Measurements from ENCODE around the gene TMEM18. TPM values are rescaled to one million over a fixed set of nuclear protein-coding genes. Genes with fewer than 3 reads are reported as not detected.

TMEM18 gene
- total RNA-seq, 4 donors from 2014 or later: 17.8 to 27.3 (median 21.5) TPM

DNA sequence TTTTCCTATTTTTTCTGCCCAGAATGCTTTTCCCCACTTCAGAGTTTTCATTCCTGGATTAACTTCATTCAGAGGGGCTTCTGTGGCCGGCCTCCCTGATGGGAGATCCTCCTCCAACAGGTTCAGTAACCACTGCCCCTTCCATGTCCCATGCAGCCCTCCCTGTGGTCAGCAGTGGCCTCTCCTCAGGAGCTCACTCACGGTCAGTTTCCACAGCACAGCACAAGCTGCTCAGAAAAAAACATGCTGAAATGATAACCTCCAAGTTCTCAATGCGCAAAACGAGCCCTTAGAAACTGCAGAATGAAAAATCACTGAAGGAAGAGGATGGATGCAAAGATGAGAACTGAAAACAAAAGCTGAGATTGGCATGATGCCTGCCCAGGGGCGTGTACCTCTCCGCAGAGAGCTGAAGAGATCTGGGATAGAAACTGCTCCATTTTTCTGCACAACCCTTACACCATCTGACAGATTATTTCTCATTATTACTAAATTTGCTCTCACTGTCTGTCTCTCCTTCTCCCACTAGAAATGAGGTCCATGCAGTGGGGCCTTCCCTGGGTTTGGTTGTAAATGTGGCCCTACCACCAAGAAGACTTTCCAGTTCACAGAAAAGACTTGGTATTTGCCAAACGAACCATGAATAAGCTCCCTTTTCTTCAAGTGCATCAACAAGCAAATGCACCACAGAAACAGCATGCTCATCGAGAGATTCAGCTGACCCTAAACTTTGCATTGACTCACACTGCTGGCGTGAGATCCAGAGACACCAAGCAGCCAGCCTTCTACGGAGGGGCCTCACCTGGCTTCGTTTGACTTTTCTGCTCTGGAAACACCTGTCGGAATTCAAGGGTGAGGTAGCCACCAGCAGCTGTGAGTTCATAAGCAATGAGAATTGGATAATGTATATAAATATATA, 51.5 kb downstream of the TMEM18 start:
- ATAC-seq (ENCODE audit: low FRiP score) (no peak), DNase-seq (ENCODE audit: low spot score) (no peak)
- TF ChIP-seq, protein P1, sequence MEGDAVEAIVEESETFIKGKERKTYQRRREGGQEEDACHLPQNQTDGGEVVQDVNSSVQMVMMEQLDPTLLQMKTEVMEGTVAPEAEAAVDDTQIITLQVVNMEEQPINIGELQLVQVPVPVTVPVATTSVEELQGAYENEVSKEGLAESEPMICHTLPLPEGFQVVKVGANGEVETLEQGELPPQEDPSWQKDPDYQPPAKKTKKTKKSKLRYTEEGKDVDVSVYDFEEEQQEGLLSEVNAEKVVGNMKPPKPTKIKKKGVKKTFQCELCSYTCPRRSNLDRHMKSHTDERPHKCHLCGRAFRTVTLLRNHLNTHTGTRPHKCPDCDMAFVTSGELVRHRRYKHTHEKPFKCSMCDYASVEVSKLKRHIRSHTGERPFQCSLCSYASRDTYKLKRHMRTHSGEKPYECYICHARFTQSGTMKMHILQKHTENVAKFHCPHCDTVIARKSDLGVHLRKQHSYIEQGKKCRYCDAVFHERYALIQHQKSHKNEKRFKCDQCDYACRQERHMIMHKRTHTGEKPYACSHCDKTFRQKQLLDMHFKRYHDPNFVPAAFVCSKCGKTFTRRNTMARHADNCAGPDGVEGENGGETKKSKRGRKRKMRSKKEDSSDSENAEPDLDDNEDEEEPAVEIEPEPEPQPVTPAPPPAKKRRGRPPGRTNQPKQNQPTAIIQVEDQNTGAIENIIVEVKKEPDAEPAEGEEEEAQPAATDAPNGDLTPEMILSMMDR (IDR thresholded peaks at IDR 0.05): no peak

DNA sequence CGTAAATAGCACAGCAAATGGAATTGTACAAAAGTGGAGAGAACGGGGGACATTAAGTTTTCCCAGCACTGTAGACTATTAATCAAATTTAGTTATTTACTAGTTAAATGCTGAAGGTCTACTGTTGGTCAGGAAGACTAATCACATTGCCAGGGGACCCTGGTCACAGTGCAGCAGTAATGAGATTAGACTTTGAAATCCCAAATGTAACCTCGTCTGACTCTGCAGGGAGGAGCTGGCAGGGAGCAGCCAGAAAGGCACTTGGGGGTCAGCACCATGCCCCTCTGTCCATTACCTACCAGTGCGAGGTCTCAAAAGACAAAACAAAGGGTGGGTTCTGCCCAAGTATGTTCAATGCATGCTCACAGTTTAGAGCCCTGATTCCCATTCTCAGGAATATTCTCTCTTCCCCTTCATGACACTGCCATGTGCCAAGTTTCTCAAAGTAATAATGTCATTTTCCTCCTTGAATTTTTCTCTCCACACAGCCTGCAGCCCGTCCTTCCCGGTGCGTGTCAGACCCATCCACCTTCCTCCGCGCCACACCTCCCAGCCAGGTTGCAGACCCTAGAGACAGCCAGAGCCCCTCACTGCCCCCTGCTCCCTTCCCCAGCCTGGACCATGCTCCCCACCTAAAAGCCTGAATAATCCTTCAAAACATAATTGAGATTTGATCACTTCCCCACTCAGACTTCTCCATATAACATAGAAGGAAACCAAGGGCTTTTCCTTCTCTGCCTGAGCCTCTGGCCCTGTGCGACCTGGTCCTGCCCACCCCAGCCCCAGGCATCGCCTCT, 52.5 kb downstream of the TMEM18 start:
- TF ChIP-seq, protein P1 (IDR thresholded peaks at IDR 0.05): no peak
- DNase-seq (ENCODE audit: low spot score) (no peak), ATAC-seq (ENCODE audit: low FRiP score) (no peak)

DNA sequence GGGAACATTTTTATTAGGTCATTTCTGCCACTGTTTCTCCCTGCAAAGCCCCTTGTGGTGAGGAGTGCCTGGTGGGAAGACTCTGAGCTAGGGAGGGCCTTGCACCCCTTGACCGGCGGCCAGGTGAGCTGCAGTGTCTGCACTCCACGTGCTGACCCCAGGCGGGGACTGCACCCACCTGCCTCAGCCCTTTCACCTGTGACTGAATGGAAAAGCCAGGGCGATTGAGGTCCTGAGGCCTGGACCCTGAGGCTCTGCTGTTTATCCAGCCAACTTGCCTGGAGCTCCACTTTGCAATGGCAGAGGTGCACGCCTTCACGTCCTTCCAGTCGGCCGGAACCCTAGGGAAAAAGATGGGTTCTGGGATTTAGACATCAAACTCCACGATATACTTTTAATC, 53.1 kb downstream of the TMEM18 start:
- TF ChIP-seq, protein P1 (IDR thresholded peaks at IDR 0.05): no peak
- ATAC-seq (ENCODE audit: low FRiP score) (no peak), DNase-seq (ENCODE audit: low spot score) (no peak)

DNA sequence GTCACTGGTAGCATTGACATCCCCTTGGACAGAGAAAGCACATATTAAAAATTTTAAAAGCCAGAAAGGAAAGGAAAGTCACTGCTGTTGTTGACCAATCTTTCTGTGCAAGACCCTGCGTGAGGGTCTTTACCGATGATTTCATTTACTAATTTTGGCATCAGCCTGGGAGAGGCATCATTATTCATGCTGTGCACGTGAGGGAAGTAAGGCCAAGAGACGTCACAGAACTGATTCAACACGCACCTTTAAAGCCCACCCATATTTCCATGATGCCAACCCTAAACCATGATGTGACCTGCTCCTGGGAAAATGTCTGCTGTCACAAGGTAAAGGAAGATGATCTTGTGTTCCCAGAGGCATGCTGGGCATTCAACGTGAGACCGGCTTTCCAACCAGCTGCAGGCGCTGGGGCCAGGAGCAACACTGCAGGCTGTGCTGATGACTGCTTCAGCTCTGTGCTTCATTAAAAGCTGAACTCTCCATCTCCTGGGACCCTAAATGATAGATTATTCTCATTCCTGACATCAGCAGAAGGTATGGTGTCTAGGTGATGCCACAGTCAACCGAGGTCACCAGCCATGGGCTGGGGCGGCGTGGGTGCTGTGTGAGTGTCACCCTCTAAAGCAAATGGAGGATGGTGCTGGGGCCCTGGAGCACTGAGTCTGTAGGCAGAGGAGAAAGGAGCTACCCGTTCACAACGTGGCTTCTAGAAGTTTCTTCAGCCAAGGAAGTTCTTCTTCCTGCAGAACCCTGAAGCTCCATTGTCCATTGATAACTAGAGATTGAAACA, 53.9 kb downstream of the TMEM18 start:
- TF ChIP-seq, protein P1 (IDR thresholded peaks at IDR 0.05): no peak
- ATAC-seq (ENCODE audit: low FRiP score) (no peak), DNase-seq (ENCODE audit: low spot score) (no peak)

DNA sequence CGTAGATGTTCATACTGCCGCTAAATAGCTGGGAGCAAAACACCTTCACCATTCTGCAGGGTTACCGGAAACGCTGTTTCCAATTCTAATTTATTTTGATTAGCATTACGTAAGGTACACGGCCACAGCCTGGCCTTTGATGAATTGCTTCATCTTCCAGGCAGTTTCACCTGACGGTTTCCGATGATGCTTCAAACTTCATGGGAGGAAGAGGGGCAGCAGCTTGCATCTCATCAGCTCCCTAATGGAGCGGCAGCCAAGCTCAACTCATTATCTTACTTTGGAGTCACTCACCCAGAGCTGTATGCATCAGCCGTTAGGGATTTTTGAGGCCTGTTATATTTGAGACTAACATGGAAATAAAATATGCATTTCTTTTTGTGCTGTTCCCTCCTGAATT, 54.8 kb downstream of the TMEM18 start:
- DNase-seq (ENCODE audit: low spot score) (no peak), ATAC-seq (ENCODE audit: low FRiP score) (no peak)
- TF ChIP-seq, protein P1 (IDR thresholded peaks at IDR 0.05): no peak

DNA sequence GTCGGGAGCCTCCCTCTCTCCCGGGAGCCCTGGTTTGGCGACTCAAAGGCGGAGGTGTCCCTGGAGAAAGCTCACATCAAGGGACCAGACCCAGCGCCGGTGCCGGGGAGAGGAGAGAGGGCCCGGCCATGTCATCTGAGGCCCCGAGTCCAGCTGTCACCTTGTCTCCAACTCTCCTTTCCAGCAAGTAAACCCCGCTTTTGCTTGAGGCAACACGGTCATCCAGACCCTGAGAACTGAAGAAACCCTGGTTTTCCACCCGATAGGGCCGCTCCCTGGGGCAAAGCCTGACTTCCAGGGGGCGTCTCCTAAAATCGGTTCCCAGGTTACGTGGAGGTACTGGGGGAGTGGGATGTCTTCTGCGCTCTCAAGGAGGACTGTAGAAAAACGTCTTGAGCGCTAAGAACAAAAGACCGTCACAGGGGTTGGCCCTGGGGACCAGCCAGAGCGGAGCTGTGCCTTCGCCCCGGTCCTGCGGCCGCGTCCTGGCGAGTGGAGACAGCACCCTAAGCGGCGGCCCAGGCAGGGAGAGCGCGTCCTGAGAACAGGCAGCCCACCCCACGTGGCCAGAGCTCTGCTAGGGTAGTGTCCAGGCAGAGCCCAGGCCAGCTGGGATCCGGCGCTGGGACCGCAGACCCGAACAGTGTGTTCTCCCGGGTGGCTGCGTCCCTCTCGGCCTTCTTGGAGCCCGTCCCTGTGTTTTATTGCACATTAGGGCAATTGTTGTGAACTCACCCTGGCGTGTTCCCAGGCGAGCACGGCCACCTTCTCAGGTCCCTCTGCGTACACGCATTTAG, 55.7 kb downstream of the TMEM18 start:
- TF ChIP-seq, protein P1 (IDR thresholded peaks at IDR 0.05): no peak
- DNase-seq (ENCODE audit: low spot score) (no peak), ATAC-seq (ENCODE audit: low FRiP score) (no peak)

Data from omental fat pad (tissue), 4 donors.